Measurements from ENCODE around the gene RPL11.

The RPL11 gene

GRCh38 chr1:23657659-23658275 lies 33.8 kb upstream of the RPL11 start:
- Histone ChIP-seq H3K27ac (ENCODE audit: low read depth, low read length, severe bottlenecking) (no peak overlapping the region), H3K4me1 (ENCODE audit: control insufficient read depth, insufficient read depth, low read length, poor library complexity, severe bottlenecking) (no peaks in the 10 kb centered on the region), H3K9me3 (ENCODE audit: control insufficient read depth, low read length) (no peaks in the 10 kb centered on the region), H3K4me3 (ENCODE audit: extremely low read depth, insufficient read depth, low read length, poor library complexity, severe bottlenecking) (no peak overlapping the region), H3K36me3 (ENCODE audit: control insufficient read depth, insufficient read depth, low read length) (no peaks in the 10 kb centered on the region)
- whole genome bisulfite sequencing, 2 experiments (ENCODE audit: insufficient coverage in 2 of 2) = 38 to 44% methylated on average over 2 to 4 of the region's 7 CpGs

- Histone ChIP-seq H3K4me3 (ENCODE audit: extremely low read depth, insufficient read depth, low read length, poor library complexity, severe bottlenecking) (no peak overlapping the region), H3K36me3 (ENCODE audit: control insufficient read depth, insufficient read depth, low read length) (no peaks in the 10 kb centered on the region), H3K4me1 (ENCODE audit: control insufficient read depth, insufficient read depth, low read length, poor library complexity, severe bottlenecking) (no peaks in the 10 kb centered on the region), H3K27ac (ENCODE audit: low read depth, low read length, severe bottlenecking) (no peak overlapping the region), H3K9me3 (ENCODE audit: control insufficient read depth, low read length) (no peaks in the 10 kb centered on the region)
- 92 to 93% methylated on average over 5 to 8 of the region's 9 CpGs for WGBS, 2 experiments (ENCODE audit: insufficient coverage in 2 of 2)
Measured at GRCh38 chr1:23660671-23661070, 30.9 kb upstream of the RPL11 start.

GRCh38 chr1:23661887-23662286 lies 29.7 kb upstream of the RPL11 start:
- Histone ChIP-seq H3K36me3 (ENCODE audit: control insufficient read depth, insufficient read depth, low read length) (no peaks in the 10 kb centered on the region), H3K4me3 (ENCODE audit: extremely low read depth, insufficient read depth, low read length, poor library complexity, severe bottlenecking) (no peak overlapping the region), H3K27ac (ENCODE audit: low read depth, low read length, severe bottlenecking) (no peak overlapping the region), H3K4me1 (ENCODE audit: control insufficient read depth, insufficient read depth, low read length, poor library complexity, severe bottlenecking) (no peaks in the 10 kb centered on the region), H3K9me3 (ENCODE audit: control insufficient read depth, low read length) (no peaks in the 10 kb centered on the region)
- WGBS, 2 experiments (ENCODE audit: insufficient coverage in 2 of 2) = 42 to 50% methylated on average over 2 of the region's 4 CpGs

- 77 to 79% methylated on average over 8 of the region's 11 CpGs for WGBS, 2 experiments (ENCODE audit: insufficient coverage in 2 of 2)
- no peak overlapping the region for H3K4me3 ChIP-seq (ENCODE audit: extremely low read depth, insufficient read depth, low read length, poor library complexity, severe bottlenecking)
Measured at GRCh38 chr1:23664837-23665795, 26.5 kb upstream of the RPL11 start.

GRCh38 chr1:23667411-23667810 lies 24.2 kb upstream of the RPL11 start:
- 100% methylated on average over 1 of the region's 4 CpGs; no CpG with 5 or more reads in 1 of the 2 experiments for WGBS, 2 experiments (ENCODE audit: insufficient coverage in 2 of 2)
- Histone ChIP-seq H3K4me1 (ENCODE audit: control insufficient read depth, insufficient read depth, low read length, poor library complexity, severe bottlenecking) (no peaks in the 10 kb centered on the region), H3K36me3 (ENCODE audit: control insufficient read depth, insufficient read depth, low read length) (no peaks in the 10 kb centered on the region), H3K4me3 (ENCODE audit: extremely low read depth, insufficient read depth, low read length, poor library complexity, severe bottlenecking) (no peak overlapping the region), H3K27ac (ENCODE audit: low read depth, low read length, severe bottlenecking) (no peak overlapping the region), H3K9me3 (ENCODE audit: control insufficient read depth, low read length) (no peaks in the 10 kb centered on the region)

More at GRCh38 chr1:23664837-23665795, 26.5 kb upstream of the RPL11 start:
- Histone ChIP-seq H3K9me3 (ENCODE audit: control insufficient read depth, low read length) (no peaks in the 10 kb centered on the region), H3K27ac (ENCODE audit: low read depth, low read length, severe bottlenecking) (no peak overlapping the region), H3K4me1 (ENCODE audit: control insufficient read depth, insufficient read depth, low read length, poor library complexity, severe bottlenecking) (no peaks in the 10 kb centered on the region), H3K36me3 (ENCODE audit: control insufficient read depth, insufficient read depth, low read length) (no peaks in the 10 kb centered on the region)

- Histone ChIP-seq H3K9me3 (ENCODE audit: control insufficient read depth, low read length) (no peaks in the 10 kb centered on the region), H3K4me1 (ENCODE audit: control insufficient read depth, insufficient read depth, low read length, poor library complexity, severe bottlenecking) (no peaks in the 10 kb centered on the region), H3K4me3 (ENCODE audit: extremely low read depth, insufficient read depth, low read length, poor library complexity, severe bottlenecking) (no peak overlapping the region), H3K36me3 (ENCODE audit: control insufficient read depth, insufficient read depth, low read length) (no peaks in the 10 kb centered on the region), H3K27ac (ENCODE audit: low read depth, low read length, severe bottlenecking) (no peak overlapping the region)
- WGBS, 2 experiments (ENCODE audit: insufficient coverage in 2 of 2) = 100% methylated on average over 1 of the region's 2 CpGs; no CpG with 5 or more reads in 1 of the 2 experiments
Measured at GRCh38 chr1:23670709-23671108, 20.9 kb upstream of the RPL11 start.

- H3K36me3 ChIP-seq (ENCODE audit: control insufficient read depth, insufficient read depth, low read length) = no peaks in the 10 kb centered on the region
- H3K4me1 ChIP-seq (ENCODE audit: control insufficient read depth, insufficient read depth, low read length, poor library complexity, severe bottlenecking) = no peaks in the 10 kb centered on the region
- H3K9me3 ChIP-seq (ENCODE audit: control insufficient read depth, low read length) = no peaks in the 10 kb centered on the region
- no peak overlapping the region for H3K4me3 ChIP-seq (ENCODE audit: extremely low read depth, insufficient read depth, low read length, poor library complexity, severe bottlenecking)
- WGBS, 2 experiments (ENCODE audit: insufficient coverage in 2 of 2) = 5 to 16% methylated on average over 4 to 5 of the region's 6 CpGs
- no peak overlapping the region for H3K27ac ChIP-seq (ENCODE audit: low read depth, low read length, severe bottlenecking)
Measured at GRCh38 chr1:23673086-23673813, 18.4 kb upstream of the RPL11 start.

- 60 to 100% methylated on average over 1 of the region's 4 CpGs for WGBS, 2 experiments (ENCODE audit: insufficient coverage in 2 of 2)
- no peaks in the 10 kb centered on the region for H3K36me3 ChIP-seq (ENCODE audit: control insufficient read depth, insufficient read depth, low read length)
- no peak overlapping the region for H3K4me3 ChIP-seq (ENCODE audit: extremely low read depth, insufficient read depth, low read length, poor library complexity, severe bottlenecking)
- H3K9me3 ChIP-seq (ENCODE audit: control insufficient read depth, low read length) = no peaks in the 10 kb centered on the region
- H3K4me1 ChIP-seq (ENCODE audit: control insufficient read depth, insufficient read depth, low read length, poor library complexity, severe bottlenecking) = no peaks in the 10 kb centered on the region
- no peak overlapping the region for H3K27ac ChIP-seq (ENCODE audit: low read depth, low read length, severe bottlenecking)
Measured at GRCh38 chr1:23679815-23680214, 11.8 kb upstream of the RPL11 start.

- H3K4me1 ChIP-seq (ENCODE audit: control insufficient read depth, insufficient read depth, low read length, poor library complexity, severe bottlenecking) = no peaks in the 10 kb centered on the region
- H3K9me3 ChIP-seq (ENCODE audit: control insufficient read depth, low read length) = no peaks in the 10 kb centered on the region
- H3K4me3 ChIP-seq (ENCODE audit: extremely low read depth, insufficient read depth, low read length, poor library complexity, severe bottlenecking) = no peak overlapping the region
- no peak overlapping the region for H3K27ac ChIP-seq (ENCODE audit: low read depth, low read length, severe bottlenecking)
- no peaks in the 10 kb centered on the region for H3K36me3 ChIP-seq (ENCODE audit: control insufficient read depth, insufficient read depth, low read length)
Measured at GRCh38 chr1:23682946-23683345, 8.7 kb upstream of the RPL11 start.

- Histone ChIP-seq H3K9me3 (ENCODE audit: control insufficient read depth, low read length) (no peaks in the 10 kb centered on the region), H3K4me1 (ENCODE audit: control insufficient read depth, insufficient read depth, low read length, poor library complexity, severe bottlenecking) (no peaks in the 10 kb centered on the region), H3K4me3 (ENCODE audit: extremely low read depth, insufficient read depth, low read length, poor library complexity, severe bottlenecking) (no peak overlapping the region), H3K36me3 (ENCODE audit: control insufficient read depth, insufficient read depth, low read length) (no peaks in the 10 kb centered on the region), H3K27ac (ENCODE audit: low read depth, low read length, severe bottlenecking) (no peak overlapping the region)
- WGBS, 2 experiments (ENCODE audit: insufficient coverage in 2 of 2) = 60% methylated on average over 1 of the region's 2 CpGs; no CpG with 5 or more reads in 1 of the 2 experiments
Measured at GRCh38 chr1:23684415-23684814, 7.2 kb upstream of the RPL11 start.
